ENCODE measurements around the gene CCL1. TPM values are rescaled to one million over a fixed set of nuclear protein-coding genes. Genes with fewer than 3 reads are reported as not detected.

Gene CCL1
- total and polyA plus RNA-seq, 9 of the 15 experiments (the other 6 are each of a cell fraction or from before 2014, with no cell fraction given) = 0.45 TPM; not detected in 8

GRCh38 chr17:34347063-34347462, 16.0 kb downstream of the CCL1 start (continued):
- no peak for TF ChIP-seq CREB5 (CRISPR knock-in tag; IDR thresholded peaks at IDR 0.05)
- TF ChIP-seq ILK (tag; IDR thresholded peaks at IDR 0.05; ENCODE audit: borderline replicate concordance, low read depth) = no peak
- no peak; the same call in 1 of the 2 replicates for TF ChIP-seq ZNF239 (CRISPR knock-in tag; IDR thresholded peaks at IDR 0.05)
- TF ChIP-seq E4F1 (CRISPR knock-in tag; IDR thresholded peaks at IDR 0.05; ENCODE audit: borderline replicate concordance) = no peak
- no peak for TF ChIP-seq CBFA2T2 (conservative IDR thresholded peaks at IDR 0.05)
- no peak for TF ChIP-seq MAX (CRISPR knock-in tag; IDR thresholded peaks at IDR 0.05)
- TF ChIP-seq TAF15 (IDR thresholded peaks at IDR 0.05; ENCODE audit: low read depth, low read length) = no peak
- no peak for TF ChIP-seq CHD1 (IDR thresholded peaks at IDR 0.05; ENCODE audit: low read length)
- TF ChIP-seq ZNF140 (CRISPR knock-in tag; IDR thresholded peaks at IDR 0.05) = no peak
- no peak for TF ChIP-seq ZNF318 (IDR thresholded peaks at IDR 0.05; ENCODE audit: borderline replicate concordance in 1 of 2, low read depth in 1 of 2)
- no peak for TF ChIP-seq PHF20 (IDR thresholded peaks at IDR 0.05; ENCODE audit: partially characterized antibody)
- TF ChIP-seq ZNF830 (CRISPR knock-in tag; IDR thresholded peaks at IDR 0.05) = no peak
- no peak for TF ChIP-seq POLR2AphosphoS5 (IDR thresholded peaks at IDR 0.05; ENCODE audit: control insufficient read depth, insufficient read depth, low read depth, low read length)
- TF ChIP-seq ZKSCAN8 (CRISPR knock-in tag; IDR thresholded peaks at IDR 0.05) = no peak
- TF ChIP-seq RBM39 (optimal IDR thresholded peaks at IDR 0.05; ENCODE audit: low read depth, low read length) = no peak
- no peak for TF ChIP-seq STAT5B (CRISPR knock-in tag; IDR thresholded peaks at IDR 0.05)

Data from K562 (cell line).